C4-2B (cell line): ENCODE measurements around the gene ABCA8.

Source experiments
- CTCF ChIP-seq: fragments of 450-650 bp; conservative IDR thresholded peaks from 2 replicates; pipeline ENCODE4 v1.5.1; 2017; ENCODE audit warnings: mild to moderate bottlenecking
- ZFX ChIP-seq: fragments of 450-650 bp; IDR thresholded peaks from 2 replicates; pipeline ENCODE4 v1.6.1; 2017

- TF ChIP-seq CTCF (no peak), ZFX (no peak)
Observed at GRCh38 chr17:68987966-68988365, 32.8 kb upstream of the ABCA8 start.
